GM18867 (cell line): ENCODE measurements around the gene PPP1R26.

Source experiments
- ATAC-seq: cut with Tn5 transposase; IDR thresholded peaks from one replicate; pipeline ENCODE4 v1.9.1; 2021; ENCODE audit warnings: mild to moderate bottlenecking, moderate library complexity; ENCODE audit not compliant: unreplicated experiment

PPP1R26 gene

DNA sequence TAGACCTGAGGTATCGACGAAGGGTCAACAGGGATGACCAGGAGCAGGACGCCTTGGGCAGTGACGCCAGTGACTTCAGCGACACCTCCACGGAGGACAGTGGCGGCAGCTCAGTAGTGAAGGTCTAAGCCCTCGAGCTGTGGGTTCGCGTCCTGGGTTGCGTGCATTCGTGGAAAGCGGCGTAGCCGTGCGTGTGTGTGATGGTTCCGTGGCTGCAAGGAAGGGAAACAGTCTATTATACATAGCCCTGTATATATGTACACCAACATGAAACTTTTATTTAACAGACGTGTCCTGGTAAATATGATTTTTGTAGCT, 8.4 kb downstream of the PPP1R26 start:
- no peak for ATAC-seq

DNA sequence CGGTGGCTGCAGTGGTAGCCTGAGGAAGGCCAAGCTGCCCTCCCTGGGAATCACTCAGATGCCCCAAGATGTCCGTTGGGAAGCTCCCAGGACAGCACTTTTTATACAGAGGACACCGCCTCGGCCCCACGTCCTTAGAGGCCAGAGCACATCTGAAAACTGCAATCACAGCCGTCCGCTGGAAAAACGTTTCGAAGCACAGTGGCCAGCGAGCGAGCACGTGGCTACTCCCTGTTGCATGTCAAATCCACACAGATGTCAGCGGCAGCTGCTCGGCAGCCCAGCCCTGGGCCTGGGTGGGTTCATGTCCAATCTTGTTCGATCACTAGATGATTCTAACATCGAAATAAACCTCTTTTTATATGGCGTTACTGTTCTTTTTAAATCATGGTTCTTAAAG, 8.9 kb downstream of the PPP1R26 start:
- ATAC-seq, result no peak

DNA sequence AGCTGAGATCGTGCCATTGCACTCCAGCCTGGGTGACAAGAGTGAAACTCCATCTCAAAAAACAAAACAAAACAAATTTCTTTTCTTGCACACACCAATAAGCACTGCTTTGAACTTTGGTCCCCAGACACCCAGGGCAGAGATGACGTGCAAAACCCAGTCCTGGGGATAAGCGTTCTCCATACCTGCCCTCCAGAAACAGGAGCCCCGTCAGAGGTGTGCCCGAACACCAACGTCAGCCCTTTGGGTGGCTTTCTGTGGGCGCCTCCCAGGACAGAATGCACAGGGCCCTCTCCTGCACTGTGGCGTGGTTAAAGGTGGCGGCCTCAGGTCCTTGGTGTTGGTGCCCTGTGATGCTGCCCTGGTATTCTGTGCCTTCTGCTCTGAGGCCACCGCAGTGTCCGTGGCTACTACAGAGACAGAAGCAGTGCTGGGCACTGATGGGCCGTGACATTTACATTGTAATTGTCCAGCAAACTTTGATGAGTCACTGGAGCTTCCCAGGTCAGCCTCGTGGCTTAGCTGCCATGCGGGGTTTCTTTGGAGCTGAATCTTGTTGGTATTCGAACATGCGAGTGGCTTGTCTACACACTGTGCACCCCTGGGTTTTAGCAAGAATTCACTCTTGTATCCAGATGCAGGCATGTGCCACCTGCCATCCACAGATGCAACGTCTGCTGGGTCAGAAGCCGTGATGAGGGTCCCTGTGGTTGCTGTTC, 9.8 kb downstream of the PPP1R26 start:
- ATAC-seq, result no peak

DNA sequence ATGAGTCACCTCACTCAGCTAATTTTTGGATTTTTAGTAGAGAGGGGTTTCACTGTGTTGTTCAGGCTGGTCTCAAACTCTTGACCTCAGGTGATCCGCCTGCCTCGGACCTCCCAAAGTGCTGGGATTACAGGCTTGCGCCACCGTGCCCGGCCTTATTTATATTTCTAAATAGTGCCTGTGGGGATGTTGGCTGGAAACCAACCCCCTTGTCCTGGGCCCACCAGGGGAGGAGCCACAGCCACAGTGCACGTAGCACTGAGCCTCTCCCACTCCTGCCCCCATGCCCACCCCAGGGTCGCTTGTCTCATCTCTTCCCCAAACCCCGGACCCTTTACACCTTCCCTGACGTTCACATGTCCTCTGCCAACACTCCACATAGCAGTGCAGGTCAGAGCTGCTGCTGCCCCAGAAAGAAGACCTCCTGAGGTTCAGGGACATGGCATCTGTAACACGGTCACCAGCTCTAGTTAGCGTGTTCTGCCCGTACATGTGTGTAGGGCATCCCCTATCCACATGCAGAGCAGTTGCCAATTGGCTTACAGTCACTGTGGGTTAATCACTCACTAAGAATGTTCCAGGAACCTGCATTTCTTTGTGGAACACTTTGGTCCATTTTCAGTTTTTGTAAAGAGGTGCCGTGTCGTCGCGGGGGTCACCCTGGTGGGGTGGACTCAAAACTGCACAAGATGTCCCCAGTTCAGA, 10.7 kb downstream of the PPP1R26 start:
- ATAC-seq, result no peak

DNA sequence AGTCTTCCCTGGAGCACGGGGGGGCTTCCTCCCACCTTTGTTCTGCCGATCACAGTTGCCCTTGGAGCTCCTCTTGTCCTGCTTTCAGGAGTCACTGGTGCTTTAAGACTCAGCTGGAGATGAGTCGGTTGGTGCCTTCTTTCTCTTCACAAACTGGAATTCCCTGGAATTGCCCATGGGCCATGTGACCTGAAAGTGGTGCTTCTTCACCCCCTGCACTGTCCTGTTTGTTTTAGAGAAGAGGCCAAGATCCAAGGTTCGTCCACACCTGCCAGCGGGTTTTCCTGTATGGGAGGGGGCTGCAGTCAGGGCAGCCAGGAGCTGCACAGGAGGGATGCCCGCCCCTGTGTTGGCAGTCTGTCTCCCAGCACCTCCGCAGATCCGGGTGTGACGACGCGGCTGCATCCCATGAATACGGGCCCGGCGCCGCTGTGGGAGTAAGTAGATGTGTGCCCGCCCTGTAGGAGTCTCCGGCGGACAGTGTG, 11.4 kb downstream of the PPP1R26 start:
- ATAC-seq, result no peak

DNA sequence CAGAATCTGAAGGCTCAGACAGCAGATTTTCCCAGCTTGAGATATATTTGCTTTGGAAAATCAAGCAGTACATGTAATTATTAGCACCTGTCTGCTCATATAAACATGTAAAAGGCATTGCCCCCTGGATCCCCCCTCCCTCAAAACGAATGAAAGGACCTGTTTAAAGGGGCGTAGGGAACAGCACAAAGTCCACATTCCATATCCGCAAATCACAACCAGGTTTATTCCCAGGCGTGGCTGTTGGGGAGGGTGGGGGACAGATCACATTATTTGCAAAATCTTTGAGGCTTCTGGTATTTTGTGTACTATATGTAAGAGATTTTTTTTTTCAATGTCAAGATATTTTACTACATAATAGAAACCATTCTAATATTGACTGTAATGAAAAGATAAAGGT, 12.2 kb downstream of the PPP1R26 start:
- no peak for ATAC-seq

DNA sequence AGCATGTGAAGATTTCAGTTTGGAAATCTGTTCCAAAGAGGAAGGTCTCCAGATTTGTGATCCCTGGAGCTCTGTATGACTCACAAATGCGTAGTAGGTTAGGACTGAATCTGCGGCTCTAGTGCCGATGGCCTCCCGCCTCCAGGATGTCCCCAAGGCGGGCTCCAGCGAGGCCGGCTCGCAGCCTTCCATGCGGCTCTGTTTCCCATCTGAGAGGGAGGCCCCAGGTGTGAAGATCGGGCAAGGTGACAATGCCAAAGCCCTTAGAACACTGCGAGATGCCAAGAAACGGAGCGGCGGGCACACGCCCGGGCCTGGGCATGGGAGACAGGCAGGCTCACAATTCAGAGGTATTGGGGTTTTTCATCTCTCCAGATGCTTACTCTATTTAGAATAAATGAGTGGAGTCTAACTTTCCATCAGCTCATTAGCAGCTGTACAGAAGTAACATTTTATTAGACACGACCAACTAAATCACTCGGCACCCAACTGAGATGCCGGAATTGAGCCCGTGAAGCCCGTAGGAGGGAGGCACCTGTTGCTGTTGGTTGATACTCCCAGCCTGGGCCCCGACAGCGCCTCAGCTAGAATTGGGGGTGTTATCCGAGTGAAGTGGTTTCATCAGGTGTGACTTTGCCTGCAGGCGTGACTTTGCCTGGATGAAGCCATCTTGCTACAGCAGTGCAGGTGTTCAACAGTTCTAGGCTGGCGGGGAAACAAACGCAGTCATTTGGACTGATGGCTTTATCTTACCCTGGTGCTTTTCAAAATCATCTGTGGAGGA, 13.5 kb downstream of the PPP1R26 start:
- ATAC-seq, result no peak

DNA sequence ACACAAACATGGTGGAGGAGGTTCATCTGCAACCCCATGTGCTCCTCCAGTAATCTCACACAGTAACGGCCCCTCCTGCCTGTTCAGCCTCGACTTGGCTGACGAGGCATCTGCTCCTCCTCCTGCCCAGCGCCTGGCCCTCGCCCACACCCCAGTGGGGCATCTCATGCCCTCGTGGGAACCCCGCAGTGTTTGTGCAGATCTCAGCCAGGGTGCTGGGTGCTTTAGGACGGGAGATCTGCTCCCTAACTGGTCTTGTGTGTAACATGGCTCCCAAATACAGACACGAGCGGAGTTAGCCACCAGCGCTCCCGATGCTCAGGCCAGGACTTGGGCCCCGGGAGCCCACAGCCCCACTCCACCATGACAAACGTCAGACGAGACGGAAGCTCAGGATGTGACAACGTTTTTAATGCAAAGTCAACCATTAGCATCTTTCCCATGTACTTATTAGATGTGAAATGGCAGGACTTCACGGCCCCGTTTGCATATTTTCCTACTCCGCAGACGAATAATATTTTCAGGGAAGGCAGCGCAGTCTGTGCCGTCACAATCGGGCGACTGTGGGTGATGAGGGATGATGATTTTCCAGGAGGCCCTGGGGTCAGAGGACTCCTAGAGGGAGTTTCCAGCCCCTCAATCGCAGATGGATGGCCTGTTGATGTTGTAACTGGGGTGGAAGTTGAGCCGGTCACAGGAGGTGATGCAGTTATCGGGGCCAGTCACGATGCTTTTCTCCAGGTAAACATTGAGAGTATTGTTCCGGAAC, 15.4 kb downstream of the PPP1R26 start:
- no peak for ATAC-seq

DNA sequence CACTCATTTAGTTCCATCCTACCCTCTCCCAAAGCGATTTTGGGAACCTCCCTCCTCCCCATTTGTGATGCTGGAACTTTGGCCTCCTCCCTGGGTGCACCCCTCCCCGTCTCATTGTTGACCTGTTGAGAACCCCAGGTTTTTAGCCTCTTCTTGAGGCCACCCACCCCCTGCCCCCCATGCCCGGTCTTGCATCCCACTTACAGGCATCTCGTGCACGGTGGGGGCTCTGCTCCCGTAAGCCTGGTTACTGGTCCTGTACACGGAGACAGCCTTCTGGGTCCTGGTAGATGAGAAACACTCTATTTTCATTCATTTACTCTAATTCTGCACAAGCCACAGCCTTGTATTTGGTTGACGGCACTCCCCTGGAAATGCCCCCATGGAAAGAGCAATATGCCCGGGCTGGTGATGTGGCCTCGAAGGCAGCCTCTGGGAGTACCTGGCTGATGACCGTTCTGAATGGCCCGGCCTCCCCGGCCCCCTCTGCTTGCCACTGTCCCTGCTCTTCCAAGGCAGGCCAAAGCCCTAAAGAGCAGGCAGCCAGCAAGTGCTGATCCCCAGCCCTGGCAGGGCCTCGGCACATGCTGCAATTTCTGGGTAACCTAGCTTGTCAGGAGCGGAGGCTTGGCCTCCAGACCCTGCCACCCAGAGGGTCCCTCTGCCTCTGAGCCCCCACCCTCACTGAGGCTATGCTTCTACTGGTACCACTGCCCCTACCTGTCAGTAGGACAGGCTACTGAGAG, 19.0 kb downstream of the PPP1R26 start:
- no peak for ATAC-seq

DNA sequence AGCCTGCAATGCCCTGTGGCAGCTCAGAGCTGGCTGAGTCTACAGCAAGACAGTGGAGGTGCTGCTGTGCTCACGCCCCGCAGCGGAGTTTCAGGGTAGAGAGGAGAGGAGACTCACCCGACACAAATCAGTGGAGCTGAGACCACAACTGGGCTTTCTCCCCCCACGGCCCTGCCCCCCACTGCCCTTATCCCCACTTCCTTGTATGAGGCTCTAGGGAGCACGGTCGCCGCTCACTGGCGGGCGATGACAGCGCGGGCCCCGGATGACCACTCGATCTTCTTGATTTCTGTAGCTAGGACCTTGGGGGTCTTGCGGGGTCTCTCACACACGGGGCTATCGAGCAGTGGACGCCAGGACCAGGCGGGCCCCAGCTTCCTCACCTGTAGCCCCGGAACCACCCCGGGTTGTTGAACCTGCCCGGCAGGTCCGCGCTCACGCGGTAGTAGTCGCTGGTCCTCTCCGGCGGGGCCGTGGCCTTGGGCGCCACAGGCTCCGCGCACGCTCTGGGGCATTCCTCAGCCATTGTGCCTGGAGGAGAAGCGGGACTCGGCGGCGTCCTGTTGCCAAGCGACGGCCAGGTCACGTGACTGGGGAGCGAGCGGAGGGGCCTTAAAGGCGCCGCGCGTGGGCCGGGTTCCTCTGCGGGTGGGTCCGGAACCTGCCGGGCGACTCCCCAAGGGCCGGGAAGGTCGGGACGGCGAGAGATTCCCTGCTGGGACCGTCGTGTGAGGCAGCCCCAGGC, 19.9 kb downstream of the PPP1R26 start:
- ATAC-seq, result no peak

DNA sequence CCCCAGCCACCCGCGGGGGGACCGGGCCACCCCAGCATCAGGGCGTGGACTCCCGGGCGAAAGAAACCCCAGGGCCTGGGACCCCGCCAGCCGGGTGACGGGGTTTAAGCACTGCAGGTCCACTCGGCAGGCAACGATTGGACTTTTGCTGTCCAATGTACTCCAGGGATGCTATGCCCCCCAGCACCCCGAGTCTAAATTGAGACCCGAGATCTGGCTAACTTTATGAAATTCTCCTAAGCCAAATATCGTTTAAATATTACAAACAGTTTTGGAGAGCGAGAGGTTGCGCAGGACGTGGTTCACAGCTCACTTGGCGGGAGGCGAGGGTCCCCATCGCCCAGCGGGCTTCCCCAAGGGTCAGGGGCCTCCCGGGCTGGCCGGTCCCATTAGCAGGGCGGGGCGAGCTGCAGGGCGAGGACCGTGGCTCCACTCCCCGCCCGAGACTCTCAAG, 20.5 kb downstream of the PPP1R26 start:
- no peak for ATAC-seq

DNA sequence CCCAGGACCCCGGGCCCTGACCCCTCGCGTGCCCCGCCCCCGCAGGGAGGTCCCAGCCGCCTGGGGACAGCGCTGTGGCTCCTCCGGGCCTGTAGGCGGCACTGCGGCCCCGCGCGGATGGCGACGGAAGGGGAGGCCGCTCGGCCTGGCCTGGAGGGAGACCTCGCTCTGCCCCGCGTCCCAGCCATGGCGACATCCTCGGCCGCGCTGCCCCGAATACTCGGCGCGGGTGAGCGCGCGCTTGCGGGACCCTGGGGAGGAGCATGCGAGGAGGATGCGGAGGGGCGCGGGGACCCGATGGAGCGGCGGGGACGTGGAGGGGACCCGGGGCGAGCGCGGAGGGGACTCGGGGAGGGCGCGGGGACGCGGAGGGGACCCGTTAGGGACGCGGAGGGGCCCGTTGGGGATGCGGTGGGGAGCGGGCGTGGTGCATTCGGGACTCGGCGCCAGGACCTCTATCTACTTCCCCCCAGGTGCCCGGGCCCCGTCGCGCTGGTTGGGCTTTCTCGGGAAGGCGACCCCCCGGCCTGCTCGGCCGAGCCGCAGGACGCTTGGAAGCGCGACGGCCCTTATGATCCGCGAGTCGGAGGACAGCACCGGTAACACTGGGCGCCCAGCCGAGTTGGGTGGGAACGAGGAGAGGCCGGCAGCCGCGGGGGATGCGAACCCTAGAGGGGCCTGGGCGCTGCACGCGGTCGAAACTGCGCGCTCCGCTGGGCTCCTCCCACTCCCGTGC, 21.1 kb downstream of the PPP1R26 start, which contains the start of gene MRPS2:
Gene MRPS2, plus strand, starts transcription at position 158 of the 736 bp plus-strand sequence. Its CDS starts 29 bp downstream, at position 187.
- peak; percentile 82 for ATAC-seq

DNA sequence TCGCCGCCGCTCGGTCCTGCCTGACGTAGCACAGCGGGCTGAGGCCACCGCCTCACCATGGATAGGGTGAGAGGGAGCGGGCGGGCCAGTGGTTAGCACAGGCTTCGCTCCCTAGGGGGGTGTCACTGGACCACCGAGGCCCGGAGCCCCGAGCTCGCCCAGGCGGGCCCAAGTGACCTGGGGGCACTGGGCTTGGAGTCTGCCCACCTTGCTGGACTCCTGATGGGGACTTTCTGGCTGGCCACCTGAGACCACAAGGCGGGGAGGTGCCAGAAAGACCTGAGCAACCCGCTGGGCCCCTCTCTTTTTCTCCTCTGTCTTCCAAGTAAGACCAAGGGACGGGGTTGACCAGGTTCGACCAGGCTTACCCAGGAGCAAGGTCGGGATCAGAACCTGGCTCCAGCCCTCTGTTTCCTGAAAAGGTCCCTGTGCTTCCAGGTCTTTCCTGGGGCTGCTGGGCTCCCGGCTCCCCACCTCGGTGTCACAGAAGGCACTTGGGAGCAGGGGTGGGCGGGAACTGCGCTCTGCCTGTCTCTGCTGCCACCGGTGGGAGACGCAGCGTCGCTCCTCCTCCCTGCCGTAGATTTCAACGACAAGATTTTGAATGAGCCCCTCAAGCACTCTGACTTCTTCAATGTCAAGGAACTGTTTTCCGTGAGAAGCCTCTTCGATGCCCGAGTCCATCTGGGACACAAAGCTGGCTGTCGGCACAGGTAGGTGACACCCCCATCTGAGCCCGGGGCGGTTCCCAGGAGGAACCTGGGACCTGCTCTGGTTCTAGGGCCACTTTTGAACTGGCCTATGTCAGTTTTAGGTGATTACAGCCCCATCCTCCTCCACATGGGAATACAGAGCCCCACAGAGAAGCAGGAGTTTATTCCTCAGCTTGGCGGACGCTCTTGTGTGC, 21.9 kb downstream of the PPP1R26 start:
- no peak for ATAC-seq

DNA sequence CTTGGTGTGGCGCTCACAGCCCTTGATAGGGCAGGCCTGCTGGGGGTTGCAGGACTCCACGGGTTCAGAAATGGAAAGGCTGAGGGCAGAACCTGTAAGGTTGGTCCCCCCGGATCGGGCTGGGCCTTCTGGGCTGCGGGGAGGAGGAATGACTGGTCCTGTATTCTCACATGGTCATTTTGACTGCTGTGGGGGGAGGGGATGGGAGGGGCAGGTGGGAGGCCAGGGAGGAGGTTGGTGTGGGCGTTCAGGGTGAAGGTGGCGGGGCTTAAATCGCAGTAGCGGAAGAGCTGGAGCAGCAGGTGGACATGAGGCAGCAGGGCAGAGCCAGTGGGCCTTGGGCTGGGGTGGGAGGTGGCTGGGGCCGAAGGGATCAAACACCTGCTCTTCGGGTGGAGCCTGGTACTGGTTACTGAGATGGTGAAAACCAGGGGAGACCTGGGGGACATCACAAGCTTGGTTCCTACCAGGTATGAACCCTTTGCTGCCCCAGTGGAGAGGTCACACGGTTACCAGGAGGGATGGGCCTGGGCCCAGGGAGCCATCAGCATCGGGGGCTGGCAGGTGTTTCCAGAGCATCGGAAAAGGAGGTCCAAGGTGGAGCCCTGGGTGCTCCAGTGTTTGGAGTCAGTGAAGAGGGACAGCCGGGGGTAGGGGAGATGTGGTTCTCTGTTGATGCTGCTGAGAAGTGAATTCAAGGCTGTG, 22.7 kb downstream of the PPP1R26 start:
- no peak for ATAC-seq

DNA sequence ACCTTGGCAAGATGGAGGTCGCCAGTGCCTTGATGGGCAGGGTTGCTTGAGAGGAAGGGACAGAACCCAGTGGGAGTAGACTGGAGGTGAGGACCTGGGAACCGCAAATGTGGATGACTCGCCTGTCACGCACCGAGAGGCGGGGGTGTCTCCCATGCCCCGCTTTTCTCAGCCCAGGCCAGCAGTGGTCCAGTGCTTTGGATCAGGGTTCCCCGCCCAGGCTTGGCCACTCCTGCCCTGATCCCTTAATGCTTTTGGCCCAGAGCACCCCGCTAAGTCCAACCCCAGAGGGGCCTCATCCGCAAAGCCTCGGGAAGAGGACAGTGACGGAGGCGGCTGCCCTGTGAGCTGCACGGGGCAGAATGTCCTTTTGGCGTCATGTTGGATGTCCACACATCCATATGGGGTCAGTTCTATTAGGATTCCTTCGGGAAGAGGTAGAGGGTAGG, 23.3 kb downstream of the PPP1R26 start:
- no peak for ATAC-seq

DNA sequence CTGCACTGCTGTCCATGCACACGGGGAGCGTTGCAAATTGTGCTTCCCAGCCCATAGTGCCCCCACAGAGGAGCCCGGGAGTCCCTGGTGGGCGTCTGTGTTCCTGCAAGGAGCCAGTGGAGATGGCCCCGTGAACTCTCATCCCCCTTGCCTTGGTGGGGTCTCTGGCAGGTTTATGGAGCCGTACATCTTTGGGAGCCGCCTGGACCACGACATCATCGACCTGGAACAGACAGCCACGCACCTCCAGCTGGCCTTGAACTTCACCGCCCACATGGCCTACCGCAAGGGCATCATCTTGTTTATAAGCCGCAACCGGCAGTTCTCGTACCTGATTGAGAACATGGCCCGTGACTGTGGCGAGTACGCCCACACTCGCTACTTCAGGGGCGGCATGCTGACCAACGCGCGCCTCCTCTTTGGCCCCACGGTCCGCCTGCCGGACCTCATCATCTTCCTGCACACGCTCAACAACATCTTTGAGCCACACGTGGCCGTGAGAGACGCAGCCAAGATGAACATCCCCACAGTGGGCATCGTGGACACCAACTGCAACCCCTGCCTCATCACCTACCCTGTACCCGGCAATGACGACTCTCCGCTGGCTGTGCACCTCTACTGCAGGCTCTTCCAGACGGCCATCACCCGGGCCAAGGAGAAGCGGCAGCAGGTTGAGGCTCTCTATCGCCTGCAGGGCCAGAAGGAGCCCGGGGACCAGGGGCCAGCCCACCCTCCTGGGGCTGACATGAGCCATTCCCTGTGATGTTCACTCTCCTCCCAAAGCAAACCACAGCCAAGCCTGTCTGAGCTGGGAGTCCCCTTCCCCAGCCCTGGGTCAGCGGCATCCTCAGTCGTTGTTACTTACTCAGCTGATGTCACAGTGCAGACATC, 24.0 kb downstream of the PPP1R26 start:
- no peak for ATAC-seq
